ENCODE results near the gene CAMKK2.

Gene CAMKK2

DNA sequence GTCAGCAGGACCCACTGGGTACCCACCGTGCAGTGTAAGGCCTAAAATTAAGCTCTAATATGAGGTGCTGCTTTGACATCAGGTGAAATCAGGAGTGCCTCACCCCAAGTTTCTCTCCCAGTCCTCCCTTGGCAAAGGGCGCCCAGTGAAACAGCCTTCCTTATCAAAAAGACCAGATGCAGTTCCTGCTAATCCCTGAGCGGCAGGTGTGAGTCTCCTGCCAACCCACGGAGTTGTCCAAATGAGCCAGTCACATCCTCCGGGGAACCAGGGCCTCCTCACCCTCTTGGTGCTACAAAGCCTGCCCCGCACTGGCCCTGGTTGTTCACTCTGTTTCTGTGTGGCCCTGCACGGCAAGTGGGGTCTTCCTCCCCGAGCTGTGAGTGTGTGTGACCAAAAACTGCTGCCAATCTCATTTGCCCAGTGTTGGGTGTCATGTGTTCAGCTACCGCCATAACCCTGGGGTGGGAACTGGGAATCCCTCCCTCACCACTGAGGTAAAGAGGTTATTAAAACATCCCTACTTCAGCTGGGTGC is 106.8 kb downstream of the CAMKK2 start:
- DNase-seq: no peak

- no peak for DNase-seq
Observed at GRCh38 chr12:121189131-121189530, 107.4 kb downstream of the CAMKK2 start.

- DNase-seq: no peak
Observed at GRCh38 chr12:121188227-121188626, 108.3 kb downstream of the CAMKK2 start.

Measured in bone marrow (tissue), 2 donors.